CD4-positive, alpha-beta T cell treated with Interleukin-4 for 4 hours (primary cell): ENCODE results near the gene INPP5D.
A peak's percentile ranks its signal among the peaks of the same experiment; 100 is the strongest.
"Not testable (repeated sequence)": the region's sequence is repeated elsewhere in the genome, so short reads cannot be mapped to it uniquely, and the experiment has no call there.

Source experiments
- DNase-seq: peaks from one replicate; pipeline ENCODE4 v3.0.0-alpha.2; 2020

INPP5D gene

GRCh38 chr2:233094614-233095013 lies 34.5 kb downstream of the INPP5D start:
- no peak for DNase-seq

GRCh38 chr2:233096006-233096405 lies 35.9 kb downstream of the INPP5D start:
- DNase-seq = no peak

GRCh38 chr2:233098618-233099017 lies 38.5 kb downstream of the INPP5D start:
- no peak for DNase-seq

GRCh38 chr2:233099820-233100191 lies 39.7 kb downstream of the INPP5D start:
- DNase-seq = not testable (repeated sequence)

DNA sequence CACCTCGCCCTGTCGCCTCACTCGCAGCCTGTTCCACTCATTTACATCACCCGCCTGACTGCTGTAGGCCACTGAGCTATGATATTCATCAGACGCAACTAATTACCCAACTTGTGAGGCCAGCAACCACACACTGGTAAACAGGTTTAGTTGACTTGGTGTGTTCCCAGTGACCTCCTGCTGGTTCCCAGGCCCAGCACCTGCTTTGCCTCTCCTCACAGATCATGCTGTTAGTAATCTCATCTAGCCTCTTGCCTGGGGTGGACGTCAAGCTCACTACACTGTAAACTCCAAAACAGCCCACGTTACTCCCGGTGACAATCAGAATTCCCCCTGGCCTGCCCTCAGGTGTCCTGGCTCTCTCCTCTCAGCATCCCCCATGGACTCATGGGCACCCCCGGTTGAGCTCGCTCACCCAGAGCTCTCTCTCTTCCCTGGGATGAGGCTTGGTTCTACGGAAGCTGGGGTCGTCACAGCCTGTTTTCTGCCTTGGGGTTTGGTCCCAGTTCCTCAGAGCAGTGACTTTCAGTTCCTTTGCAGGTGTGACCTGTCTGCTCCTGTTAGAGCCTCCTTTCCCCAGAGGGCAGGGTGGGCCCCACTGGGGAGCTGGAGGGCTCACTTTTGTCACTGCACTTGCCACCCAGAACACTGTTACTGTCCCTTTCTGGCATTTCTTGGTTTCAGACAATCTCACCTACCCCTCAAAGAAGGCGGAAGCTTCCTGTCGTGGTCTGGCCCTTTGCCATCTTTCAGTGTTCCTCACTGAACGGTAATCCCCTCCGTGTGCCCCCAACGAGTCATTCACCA lies 40.3 kb downstream of the INPP5D start:
- peak; percentile 79 for DNase-seq

- DNase-seq = no peak
Measured at GRCh38 chr2:233101141-233101540, 41.0 kb downstream of the INPP5D start.

DNA sequence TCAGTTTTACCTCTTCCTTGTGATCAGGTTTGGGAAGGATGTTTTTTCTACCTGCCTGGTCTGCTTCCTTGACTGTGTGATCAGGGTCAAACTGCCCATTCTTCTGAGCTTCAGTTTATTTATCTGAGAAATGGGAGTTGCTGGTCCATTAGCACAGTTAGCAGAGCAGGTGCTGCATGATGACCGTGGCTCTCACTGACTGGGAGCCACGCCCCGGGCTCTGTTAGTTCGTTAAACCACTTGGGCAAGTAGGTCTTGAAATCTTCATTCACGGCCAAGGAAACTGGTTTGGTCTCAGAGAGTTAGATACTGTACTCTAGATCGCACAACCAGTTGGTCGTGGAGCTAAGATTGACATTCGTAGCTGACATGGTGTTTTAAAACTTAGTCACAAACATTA lies 41.7 kb downstream of the INPP5D start:
- no peak for DNase-seq

GRCh38 chr2:233105156-233105895 lies 45.2 kb downstream of the INPP5D start:
- DNase-seq = no peak

- no peak for DNase-seq
Measured at GRCh38 chr2:233105930-233106329, 45.8 kb downstream of the INPP5D start.

GRCh38 chr2:233107011-233107410 lies 46.9 kb downstream of the INPP5D start:
- no peak for DNase-seq

DNA sequence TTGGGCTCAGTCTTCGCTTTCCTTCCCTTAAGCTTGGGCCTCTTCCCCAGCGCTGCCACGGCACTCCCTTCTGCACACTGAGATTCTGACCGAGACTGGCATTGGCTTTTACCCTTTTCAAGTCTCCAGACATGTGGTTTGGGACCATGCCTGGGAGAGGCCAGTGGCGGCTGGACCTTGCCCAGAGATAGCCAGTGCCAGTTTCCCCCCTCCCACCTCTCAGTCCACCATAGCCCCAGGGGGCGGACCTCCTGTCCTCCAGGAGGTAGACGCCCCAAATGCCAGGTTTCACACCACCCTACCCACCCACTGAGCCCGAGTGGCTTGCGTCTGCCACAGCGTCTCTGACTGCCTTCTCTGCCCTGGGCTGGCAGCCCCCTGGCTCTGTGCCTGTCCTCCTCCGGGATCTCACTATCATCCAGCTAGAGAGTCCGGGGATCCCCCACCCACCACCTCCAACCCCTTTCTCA lies 47.7 kb downstream of the INPP5D start:
- no peak for DNase-seq

- no peak for DNase-seq
Measured at GRCh38 chr2:233108611-233109490, 48.7 kb downstream of the INPP5D start.

DNA sequence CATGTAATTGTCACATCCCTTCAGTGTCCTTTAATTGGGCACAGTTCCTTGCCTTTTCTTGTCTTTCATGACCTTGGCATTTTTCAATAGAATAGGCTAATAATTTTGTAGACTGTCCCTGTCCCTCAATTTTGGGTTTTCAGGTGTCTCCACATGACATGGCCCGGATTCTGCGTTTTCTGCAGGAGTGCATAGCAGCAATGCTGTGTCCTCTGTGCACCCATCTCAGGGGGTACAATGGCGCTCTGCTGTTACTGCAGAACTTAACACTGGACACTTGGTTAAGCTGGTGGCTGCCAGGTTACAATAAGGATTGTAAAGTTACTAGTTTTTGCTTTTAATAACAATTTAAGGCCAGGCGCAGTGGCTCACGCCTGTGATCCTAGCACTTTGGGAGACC lies 51.3 kb downstream of the INPP5D start:
- no peak for DNase-seq

DNA sequence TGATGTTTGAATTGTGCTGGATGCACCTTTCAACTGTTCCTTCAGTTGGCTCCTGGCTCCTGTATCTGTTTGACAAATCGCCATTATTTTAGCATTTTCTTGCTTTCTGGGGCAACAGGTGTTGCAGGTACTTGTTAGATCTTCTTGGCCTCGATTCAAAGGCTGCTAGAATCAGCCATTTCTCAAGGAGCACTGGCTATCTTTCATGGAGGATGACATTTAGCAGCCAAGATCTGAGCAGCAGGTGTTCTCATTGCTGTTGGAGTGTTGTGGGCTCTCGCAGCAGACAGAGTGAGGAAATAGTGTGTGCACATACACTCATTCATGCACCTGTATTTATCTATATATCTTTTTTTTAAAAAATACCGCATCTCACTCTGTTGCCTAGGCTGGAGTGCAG lies 52.2 kb downstream of the INPP5D start:
- DNase-seq = no peak

GRCh38 chr2:233112776-233113452 lies 52.8 kb downstream of the INPP5D start:
- no peak for DNase-seq

DNA sequence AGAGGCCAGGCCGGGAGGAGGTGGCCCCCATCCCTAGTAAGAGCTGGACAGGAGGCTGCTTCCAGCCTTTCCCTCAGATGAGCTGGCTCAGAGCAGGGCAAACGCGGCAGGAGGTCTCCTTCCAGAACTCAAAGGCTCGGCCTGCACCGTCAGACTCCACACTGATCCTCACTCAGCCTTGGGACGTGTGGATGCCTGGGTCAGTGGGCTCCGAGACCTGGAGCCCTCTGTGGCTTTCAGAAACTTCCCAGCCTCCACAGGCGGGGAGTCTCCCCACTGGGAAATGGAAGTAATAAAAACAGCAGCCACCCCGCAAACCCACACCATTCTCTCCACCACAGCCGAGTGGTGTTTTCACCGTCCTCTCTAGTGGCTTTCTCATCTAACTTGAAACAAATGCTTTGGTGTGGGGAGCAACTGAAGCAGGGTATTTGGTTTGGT lies 54.3 kb downstream of the INPP5D start:
- DNase-seq = no peak

- no peak for DNase-seq
Measured at GRCh38 chr2:233115121-233115520, 55.0 kb downstream of the INPP5D start.

DNA sequence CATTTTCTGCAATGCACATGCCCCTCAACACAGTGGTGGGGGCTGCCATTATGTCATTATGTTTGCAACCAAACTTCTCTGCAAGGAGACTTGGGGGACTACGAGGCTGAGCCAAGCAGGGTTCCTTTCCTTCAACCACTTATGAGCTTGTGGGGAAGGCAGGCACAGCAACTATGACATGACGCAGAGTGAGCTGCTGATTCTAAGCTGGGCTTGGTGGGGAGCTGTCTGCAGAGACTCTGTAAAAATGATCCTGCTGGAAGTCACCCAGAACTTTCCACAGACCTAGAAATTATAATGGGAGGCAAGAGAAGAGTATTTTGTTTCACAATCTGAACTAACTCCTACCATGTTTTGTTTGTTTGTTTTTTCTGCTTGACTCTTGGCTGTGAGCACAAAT lies 55.6 kb downstream of the INPP5D start:
- DNase-seq = no peak

GRCh38 chr2:233116946-233117345 lies 56.8 kb downstream of the INPP5D start:
- DNase-seq = no peak

GRCh38 chr2:233117351-233117750 lies 57.2 kb downstream of the INPP5D start:
- DNase-seq = no peak

- no peak for DNase-seq
Measured at GRCh38 chr2:233117811-233118647, 57.9 kb downstream of the INPP5D start.

- DNase-seq = no peak
Measured at GRCh38 chr2:233118648-233119000, 58.5 kb downstream of the INPP5D start.
